ENCODE data around the gene PLA2G3. TPM values are rescaled to one million over a fixed set of nuclear protein-coding genes. Genes with fewer than 3 reads are reported as not detected.
A peak's percentile ranks its signal among the peaks of the same experiment; 100 is the strongest.

Gene PLA2G3
- total and polyA plus RNA-seq, 12 donors = 0.09 TPM; not detected in 11

DNA sequence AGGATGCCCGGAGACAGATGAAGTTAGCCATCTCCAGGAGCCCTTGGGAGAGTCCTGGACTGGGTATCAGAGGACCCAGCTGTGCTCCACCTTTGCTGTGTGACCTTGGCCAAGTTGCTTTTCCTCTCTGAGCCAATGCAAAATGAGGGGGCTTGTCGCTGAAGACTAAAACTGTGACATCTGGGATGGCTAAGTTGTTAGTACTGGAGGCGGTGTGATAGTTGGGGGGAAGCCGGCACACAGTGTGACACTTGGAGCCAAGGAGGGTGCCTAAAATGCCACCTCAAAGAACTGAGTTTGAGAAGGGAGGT is 17.1 kb downstream of the PLA2G3 start:
- WGBS, 4 donors = 70 to 84% (median 80%) methylated on average over 4 of the region's 4 CpGs; no CpG with 5 or more reads in 1 of the 4 donors
- Histone ChIP-seq H3K9me3 (replicated peaks in 1 of 3) (no peaks in the 10 kb centered on the region), H3K27ac (no peak overlapping the region), H3K4me3 (peak overlapping the region in 1 of 4 donors; percentile 35), H3K36me3 (replicated peaks in 1 of 2) (no peaks in the 10 kb centered on the region), H3K27me3 (no peaks in the 10 kb centered on the region), H3K4me1 (replicated peaks in 1 of 2) (peaks cover 12 to 19% of the 10 kb centered on the region in 2 donors)
- intact Hi-C loops (cut with DNase I) = no loop called here
- TF ChIP-seq, protein P1, sequence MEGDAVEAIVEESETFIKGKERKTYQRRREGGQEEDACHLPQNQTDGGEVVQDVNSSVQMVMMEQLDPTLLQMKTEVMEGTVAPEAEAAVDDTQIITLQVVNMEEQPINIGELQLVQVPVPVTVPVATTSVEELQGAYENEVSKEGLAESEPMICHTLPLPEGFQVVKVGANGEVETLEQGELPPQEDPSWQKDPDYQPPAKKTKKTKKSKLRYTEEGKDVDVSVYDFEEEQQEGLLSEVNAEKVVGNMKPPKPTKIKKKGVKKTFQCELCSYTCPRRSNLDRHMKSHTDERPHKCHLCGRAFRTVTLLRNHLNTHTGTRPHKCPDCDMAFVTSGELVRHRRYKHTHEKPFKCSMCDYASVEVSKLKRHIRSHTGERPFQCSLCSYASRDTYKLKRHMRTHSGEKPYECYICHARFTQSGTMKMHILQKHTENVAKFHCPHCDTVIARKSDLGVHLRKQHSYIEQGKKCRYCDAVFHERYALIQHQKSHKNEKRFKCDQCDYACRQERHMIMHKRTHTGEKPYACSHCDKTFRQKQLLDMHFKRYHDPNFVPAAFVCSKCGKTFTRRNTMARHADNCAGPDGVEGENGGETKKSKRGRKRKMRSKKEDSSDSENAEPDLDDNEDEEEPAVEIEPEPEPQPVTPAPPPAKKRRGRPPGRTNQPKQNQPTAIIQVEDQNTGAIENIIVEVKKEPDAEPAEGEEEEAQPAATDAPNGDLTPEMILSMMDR (IDR thresholded peaks at IDR 0.05) = no peak
- no peak for TF ChIP-seq POLR2A (IDR thresholded peaks at IDR 0.05)
- DNase-seq = no peak

DNA sequence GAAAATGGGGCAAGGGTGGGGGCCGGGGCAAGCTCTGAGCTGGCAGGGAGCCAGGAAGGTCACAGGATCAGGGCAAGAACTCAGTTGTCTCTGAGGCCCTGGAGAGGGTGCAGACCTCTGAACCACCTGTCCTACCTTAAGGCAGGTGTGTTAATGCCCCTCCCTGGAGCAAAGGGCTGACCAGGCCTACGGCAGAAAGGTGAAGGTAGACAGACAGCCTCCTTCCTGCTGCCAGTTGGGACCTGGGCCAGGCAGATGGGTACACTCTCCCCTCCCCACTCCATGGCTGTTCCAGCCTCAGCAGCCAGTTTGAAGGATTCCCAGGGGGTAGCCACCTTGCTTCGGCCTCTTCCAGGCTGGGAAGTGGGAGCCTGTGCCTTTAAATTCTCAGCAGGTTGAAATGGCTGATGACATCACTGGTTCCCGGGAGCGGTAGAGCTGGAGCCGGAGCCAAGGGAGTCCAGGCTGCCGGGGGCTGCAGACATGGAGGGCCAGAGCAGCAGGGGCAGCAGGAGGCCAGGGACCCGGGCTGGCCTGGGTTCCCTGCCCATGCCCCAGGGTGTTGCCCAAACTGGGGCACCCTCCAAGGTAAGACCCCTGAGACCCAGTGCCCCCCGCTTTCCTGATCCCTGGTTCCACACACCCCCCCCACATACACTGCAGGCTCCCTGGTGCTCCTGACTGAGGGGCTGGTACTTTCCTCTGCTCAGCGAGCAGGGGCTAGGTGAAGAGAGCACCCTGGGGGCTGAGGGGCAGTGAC is 17.6 kb downstream of the PLA2G3 start, which contains the start of gene INPP5J:
Gene INPP5J (plus strand): TSS at position 435 of the 760 bp plus-strand sequence. CDS start 49 bp downstream, at position 484.
- intact Hi-C loops (cut with DNase I) = no loop called here
- H3K9me3 ChIP-seq (replicated peaks in 1 of 3) = no peaks in the 10 kb centered on the region
- peak within 1 kb of the TSS in 1 of 5 donors; percentile 5 for H3K27ac ChIP-seq
- TF ChIP-seq, protein P1 (IDR thresholded peaks at IDR 0.05) = no peak
- no peak for TF ChIP-seq POLR2A (IDR thresholded peaks at IDR 0.05)
- WGBS, 4 donors = 17 to 27% (median 21%) methylated on average over 1 to 10 of the region's 10 CpGs
- DNase-seq = peak; percentile 56 to 82 (median 73)
- peaks cover 12 to 19% of the 10 kb centered on the region in 2 donors for H3K4me1 ChIP-seq (replicated peaks in 1 of 2)
- H3K27me3 ChIP-seq = no peaks in the 10 kb centered on the region
- peak within 1 kb of the TSS in 2 of 4 donors; percentile 8 to 35 for H3K4me3 ChIP-seq
- no peaks in the 10 kb centered on the region for H3K36me3 ChIP-seq (replicated peaks in 1 of 2)

DNA sequence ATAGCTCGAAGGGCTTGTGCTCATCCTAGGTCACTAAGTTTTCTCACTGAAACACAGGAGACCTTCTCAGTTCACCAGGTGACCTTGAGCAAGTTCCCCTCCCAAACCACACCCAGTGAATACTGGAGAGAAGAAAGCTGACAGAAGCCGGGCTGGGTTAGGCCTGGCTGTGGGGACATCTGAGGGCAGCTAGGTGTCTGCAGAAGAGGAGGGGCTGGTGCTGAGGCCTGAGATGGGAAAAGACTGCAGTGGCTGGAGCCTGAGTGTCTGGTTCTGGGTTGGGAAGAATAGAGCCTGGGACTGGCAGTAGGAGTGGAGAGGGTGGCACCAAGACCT is 18.1 kb downstream of the PLA2G3 start:
- Histone ChIP-seq H3K27me3 (no peaks in the 10 kb centered on the region), H3K36me3 (replicated peaks in 1 of 2) (no peaks in the 10 kb centered on the region), H3K4me3 (peak overlapping the region in 1 of 4 donors; percentile 35), H3K27ac (peak overlapping the region in 1 of 5 donors; percentile 5), H3K9me3 (replicated peaks in 1 of 3) (no peaks in the 10 kb centered on the region), H3K4me1 (replicated peaks in 1 of 2) (peaks cover 12 to 19% of the 10 kb centered on the region in 2 donors)
- peak in 2 of 7 donors; percentile 61 to 66 for DNase-seq
- intact Hi-C loops (cut with DNase I) = no loop called here
- TF ChIP-seq, protein P1 (IDR thresholded peaks at IDR 0.05) = no peak
- TF ChIP-seq POLR2A (IDR thresholded peaks at IDR 0.05) = no peak
- WGBS, 4 donors = 34 to 63% (median 41%) methylated on average over 2 of the region's 2 CpGs

DNA sequence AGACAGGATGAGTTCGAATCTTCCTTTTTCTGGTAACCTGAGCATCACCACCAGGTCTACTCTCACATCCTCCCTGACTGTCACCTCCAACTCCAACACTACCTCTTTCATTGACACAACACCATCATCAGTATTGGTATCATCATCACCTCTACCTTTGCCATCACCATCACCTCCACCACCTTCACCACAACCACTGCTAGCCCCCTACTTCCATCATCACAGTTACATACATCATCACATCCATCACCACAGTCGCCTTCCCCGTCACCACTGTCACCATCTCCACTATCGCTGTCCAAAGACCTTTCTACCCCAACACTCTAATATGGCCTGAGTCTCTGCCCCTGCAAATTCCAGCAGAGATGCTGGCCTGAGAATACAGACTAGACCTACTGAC is 18.9 kb downstream of the PLA2G3 start:
- no peaks in the 10 kb centered on the region for H3K27me3 ChIP-seq
- H3K27ac ChIP-seq = no peak overlapping the region
- peaks cover 12 to 19% of the 10 kb centered on the region in 2 donors for H3K4me1 ChIP-seq (replicated peaks in 1 of 2)
- no peaks in the 10 kb centered on the region for H3K9me3 ChIP-seq (replicated peaks in 1 of 3)
- H3K4me3 ChIP-seq = no peak overlapping the region
- DNase-seq = no peak
- intact Hi-C loops (cut with DNase I) = no loop called here
- 94 to 98% (median 97%) methylated on average over 4 of the region's 4 CpGs for WGBS, 4 donors
- no peaks in the 10 kb centered on the region for H3K36me3 ChIP-seq (replicated peaks in 1 of 2)
- no peak for TF ChIP-seq POLR2A (IDR thresholded peaks at IDR 0.05)
- TF ChIP-seq, protein P1 (IDR thresholded peaks at IDR 0.05) = no peak

Measured in adrenal gland (tissue), 12 donors.